ENCODE results near the gene DNASE1L3. TPM values are rescaled to one million over a fixed set of nuclear protein-coding genes. Genes with fewer than 3 reads are reported as not detected.

Gene DNASE1L3
- total and polyA plus RNA-seq, 4 donors = 76.1 to 201 (median 128) TPM

DNA sequence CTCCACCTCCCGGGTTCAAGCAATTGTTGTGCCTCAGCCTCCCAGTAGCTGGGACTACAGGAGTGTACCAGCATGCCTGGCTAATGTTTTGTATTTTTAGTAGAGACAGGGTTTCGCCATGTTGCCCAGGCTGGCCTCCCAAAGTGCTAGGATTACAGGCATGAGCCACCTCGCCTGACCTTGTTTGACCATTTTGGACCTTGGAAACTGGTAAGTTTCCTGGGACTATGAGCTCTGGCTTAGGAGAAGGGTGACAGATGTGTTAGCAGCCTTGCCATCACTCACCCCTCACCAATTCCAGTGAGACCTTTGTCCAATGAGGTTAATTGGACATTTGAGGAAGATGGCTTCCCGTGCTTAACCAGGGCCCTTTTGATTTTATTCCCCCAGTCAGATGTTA, 19.9 kb downstream of the DNASE1L3 start (continued):
- TF ChIP-seq, protein P1, sequence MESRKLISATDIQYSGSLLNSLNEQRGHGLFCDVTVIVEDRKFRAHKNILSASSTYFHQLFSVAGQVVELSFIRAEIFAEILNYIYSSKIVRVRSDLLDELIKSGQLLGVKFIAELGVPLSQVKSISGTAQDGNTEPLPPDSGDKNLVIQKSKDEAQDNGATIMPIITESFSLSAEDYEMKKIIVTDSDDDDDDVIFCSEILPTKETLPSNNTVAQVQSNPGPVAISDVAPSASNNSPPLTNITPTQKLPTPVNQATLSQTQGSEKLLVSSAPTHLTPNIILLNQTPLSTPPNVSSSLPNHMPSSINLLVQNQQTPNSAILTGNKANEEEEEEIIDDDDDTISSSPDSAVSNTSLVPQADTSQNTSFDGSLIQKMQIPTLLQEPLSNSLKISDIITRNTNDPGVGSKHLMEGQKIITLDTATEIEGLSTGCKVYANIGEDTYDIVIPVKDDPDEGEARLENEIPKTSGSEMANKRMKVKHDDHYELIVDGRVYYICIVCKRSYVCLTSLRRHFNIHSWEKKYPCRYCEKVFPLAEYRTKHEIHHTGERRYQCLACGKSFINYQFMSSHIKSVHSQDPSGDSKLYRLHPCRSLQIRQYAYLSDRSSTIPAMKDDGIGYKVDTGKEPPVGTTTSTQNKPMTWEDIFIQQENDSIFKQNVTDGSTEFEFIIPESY (IDR thresholded peaks at IDR 0.05) = no peak

DNA sequence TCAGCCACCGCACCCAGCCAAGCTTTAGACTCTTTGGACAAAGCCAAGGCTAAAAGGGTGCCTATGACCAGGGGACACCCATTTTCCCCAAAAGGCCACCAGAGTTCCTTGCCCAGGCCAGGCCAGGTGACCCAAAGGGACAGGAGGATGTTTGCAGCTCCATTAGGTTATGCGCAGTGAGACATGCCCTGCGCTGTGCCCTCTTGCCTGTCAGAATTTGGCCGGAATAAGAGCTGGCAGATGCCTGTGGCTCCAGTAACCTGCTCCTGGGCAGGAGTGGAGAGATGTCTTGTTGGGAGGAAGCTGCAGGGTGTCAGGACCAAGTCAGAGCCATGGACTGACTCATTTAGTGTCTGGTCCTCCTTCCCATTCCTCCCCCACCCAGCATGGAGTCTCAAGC, 20.5 kb downstream of the DNASE1L3 start:
- H3K4me3 ChIP-seq (ENCODE audit: low read depth in 1 of 3, low read length in 3 of 3) = no peak overlapping the region
- WGBS = 55% methylated on average over 4 of the region's 4 CpGs
- H3K9ac ChIP-seq (ENCODE audit: low read depth in 1 of 2, low read length in 2 of 2) = no peak overlapping the region
- peaks cover 28 to 78% (median 63%) of the 10 kb centered on the region in 4 donors for H3K4me1 ChIP-seq (ENCODE audit: control insufficient read depth in 4 of 4, insufficient read depth in 4 of 4, low read length in 3 of 4)
- TF ChIP-seq RAD21 (IDR thresholded peaks at IDR 0.05) (no peak), RXRA (IDR thresholded peaks at IDR 0.05) (peak; percentile 61 to 63), GABPA (IDR thresholded peaks at IDR 0.05 in 1 of 2, conservative IDR thresholded peaks at IDR 0.05 in 1 of 2) (no peak), YY1 (IDR thresholded peaks at IDR 0.05) (no peak), EGR1 (IDR thresholded peaks at IDR 0.05; ENCODE audit: low read depth in 2 of 2) (no peak), HNF4G (IDR thresholded peaks at IDR 0.05) (no peak), HNF4A (conservative IDR thresholded peaks at IDR 0.05) (peak; percentile 47 to 61), FOXA2 (IDR thresholded peaks at IDR 0.05) (no peak), JUND (IDR thresholded peaks at IDR 0.05) (no peak), SP1 (IDR thresholded peaks at IDR 0.05) (peak; percentile 8), FOXA1 (IDR thresholded peaks at IDR 0.05) (no peak), TAF1 (conservative IDR thresholded peaks at IDR 0.05) (no peak), NR2F2 (IDR thresholded peaks at IDR 0.05) (no peak)
- TF ChIP-seq, protein P2, sequence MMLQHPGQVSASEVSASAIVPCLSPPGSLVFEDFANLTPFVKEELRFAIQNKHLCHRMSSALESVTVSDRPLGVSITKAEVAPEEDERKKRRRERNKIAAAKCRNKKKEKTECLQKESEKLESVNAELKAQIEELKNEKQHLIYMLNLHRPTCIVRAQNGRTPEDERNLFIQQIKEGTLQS (IDR thresholded peaks at IDR 0.05) = no peak
- TF ChIP-seq, protein P3, sequence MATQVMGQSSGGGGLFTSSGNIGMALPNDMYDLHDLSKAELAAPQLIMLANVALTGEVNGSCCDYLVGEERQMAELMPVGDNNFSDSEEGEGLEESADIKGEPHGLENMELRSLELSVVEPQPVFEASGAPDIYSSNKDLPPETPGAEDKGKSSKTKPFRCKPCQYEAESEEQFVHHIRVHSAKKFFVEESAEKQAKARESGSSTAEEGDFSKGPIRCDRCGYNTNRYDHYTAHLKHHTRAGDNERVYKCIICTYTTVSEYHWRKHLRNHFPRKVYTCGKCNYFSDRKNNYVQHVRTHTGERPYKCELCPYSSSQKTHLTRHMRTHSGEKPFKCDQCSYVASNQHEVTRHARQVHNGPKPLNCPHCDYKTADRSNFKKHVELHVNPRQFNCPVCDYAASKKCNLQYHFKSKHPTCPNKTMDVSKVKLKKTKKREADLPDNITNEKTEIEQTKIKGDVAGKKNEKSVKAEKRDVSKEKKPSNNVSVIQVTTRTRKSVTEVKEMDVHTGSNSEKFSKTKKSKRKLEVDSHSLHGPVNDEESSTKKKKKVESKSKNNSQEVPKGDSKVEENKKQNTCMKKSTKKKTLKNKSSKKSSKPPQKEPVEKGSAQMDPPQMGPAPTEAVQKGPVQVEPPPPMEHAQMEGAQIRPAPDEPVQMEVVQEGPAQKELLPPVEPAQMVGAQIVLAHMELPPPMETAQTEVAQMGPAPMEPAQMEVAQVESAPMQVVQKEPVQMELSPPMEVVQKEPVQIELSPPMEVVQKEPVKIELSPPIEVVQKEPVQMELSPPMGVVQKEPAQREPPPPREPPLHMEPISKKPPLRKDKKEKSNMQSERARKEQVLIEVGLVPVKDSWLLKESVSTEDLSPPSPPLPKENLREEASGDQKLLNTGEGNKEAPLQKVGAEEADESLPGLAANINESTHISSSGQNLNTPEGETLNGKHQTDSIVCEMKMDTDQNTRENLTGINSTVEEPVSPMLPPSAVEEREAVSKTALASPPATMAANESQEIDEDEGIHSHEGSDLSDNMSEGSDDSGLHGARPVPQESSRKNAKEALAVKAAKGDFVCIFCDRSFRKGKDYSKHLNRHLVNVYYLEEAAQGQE (IDR thresholded peaks at IDR 0.05) = no peak
- TF ChIP-seq, protein P4, sequence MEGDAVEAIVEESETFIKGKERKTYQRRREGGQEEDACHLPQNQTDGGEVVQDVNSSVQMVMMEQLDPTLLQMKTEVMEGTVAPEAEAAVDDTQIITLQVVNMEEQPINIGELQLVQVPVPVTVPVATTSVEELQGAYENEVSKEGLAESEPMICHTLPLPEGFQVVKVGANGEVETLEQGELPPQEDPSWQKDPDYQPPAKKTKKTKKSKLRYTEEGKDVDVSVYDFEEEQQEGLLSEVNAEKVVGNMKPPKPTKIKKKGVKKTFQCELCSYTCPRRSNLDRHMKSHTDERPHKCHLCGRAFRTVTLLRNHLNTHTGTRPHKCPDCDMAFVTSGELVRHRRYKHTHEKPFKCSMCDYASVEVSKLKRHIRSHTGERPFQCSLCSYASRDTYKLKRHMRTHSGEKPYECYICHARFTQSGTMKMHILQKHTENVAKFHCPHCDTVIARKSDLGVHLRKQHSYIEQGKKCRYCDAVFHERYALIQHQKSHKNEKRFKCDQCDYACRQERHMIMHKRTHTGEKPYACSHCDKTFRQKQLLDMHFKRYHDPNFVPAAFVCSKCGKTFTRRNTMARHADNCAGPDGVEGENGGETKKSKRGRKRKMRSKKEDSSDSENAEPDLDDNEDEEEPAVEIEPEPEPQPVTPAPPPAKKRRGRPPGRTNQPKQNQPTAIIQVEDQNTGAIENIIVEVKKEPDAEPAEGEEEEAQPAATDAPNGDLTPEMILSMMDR (IDR thresholded peaks at IDR 0.05; ENCODE audit: low read depth, low read length, missing input control) = no peak
- TF ChIP-seq, protein P5, sequence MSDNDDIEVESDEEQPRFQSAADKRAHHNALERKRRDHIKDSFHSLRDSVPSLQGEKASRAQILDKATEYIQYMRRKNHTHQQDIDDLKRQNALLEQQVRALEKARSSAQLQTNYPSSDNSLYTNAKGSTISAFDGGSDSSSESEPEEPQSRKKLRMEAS (IDR thresholded peaks at IDR 0.05) = no peak
- TF ChIP-seq, protein P1 (IDR thresholded peaks at IDR 0.05) = no peak
- no peaks in the 10 kb centered on the region for H3K9me3 ChIP-seq (ENCODE audit: control insufficient read depth in 4 of 4, low read length in 3 of 4)
- no peak for DNase-seq (ENCODE audit: low spot score)
- H3K27me3 ChIP-seq (ENCODE audit: control insufficient read depth in 4 of 4, insufficient read depth in 4 of 4, low read length in 3 of 4) = no peaks in the 10 kb centered on the region
- peak overlapping the region; percentile 37 to 70 for H3K27ac ChIP-seq (ENCODE audit: low read depth in 1 of 2, low read length in 2 of 2)
- H3K36me3 ChIP-seq (ENCODE audit: control insufficient read depth in 4 of 4, insufficient read depth in 3 of 4, low read depth in 1 of 4, low read length in 3 of 4) = no peaks in the 10 kb centered on the region
